Activated B cell treated with CpG ODN at 0.5 μM for 24 hours (primary cell): ENCODE data around the gene NELFCD. TPM values are rescaled to one million over a fixed set of nuclear protein-coding genes. Genes with fewer than 3 reads are reported as not detected.
"Not testable (repeated sequence)": the region's sequence is repeated elsewhere in the genome, so short reads cannot be mapped to it uniquely, and the experiment has no call there.

Source experiments
- ATAC-seq: fragments of 200-7000 bp; cut with Tn5 transposase; one replicate; pipeline ENCODE4 v1.10.0; 2021; ENCODE audit warnings: low read depth, mild to moderate bottlenecking, moderate library complexity
- CTCF ChIA-PET: fragments of 350-600 bp; sonication (Branson Sonifier 250); formaldehyde crosslinking; loops from one replicate; lab custom pipeline; 2021; ENCODE audit warnings: antibody characterized with exemption; lab: Charles Lee
- POLR2A ChIA-PET: fragments of 350-600 bp; sonication (Branson Sonifier 250); formaldehyde crosslinking; loops from one replicate; lab custom pipeline; 2021; ENCODE audit warnings: antibody characterized with exemption; lab: Charles Lee
- DNase-seq: peaks from one replicate; pipeline ENCODE4 v3.0.0; 2022
- H3K27ac Mint-ChIP-seq: one replicate; pipeline ENCODE4 v1.8.0; 2020; ENCODE audit warnings: mixed read lengths
- H3K27me3 Mint-ChIP-seq: one replicate; pipeline ENCODE4 v1.8.0; 2021; ENCODE audit warnings: mixed read lengths
- H3K36me3 Mint-ChIP-seq: one replicate; pipeline ENCODE4 v1.8.0; 2021; ENCODE audit warnings: low read depth, mixed read lengths
- H3K4me1 Mint-ChIP-seq: one replicate; pipeline ENCODE4 v1.8.0; 2021; ENCODE audit warnings: mixed read lengths
- H3K4me3 Mint-ChIP-seq: one replicate; pipeline ENCODE4 v1.8.0; 2020; ENCODE audit warnings: mild to moderate bottlenecking, mixed read lengths
- H3K9me3 Mint-ChIP-seq: one replicate; pipeline ENCODE4 v1.8.0; 2020; ENCODE audit warnings: mixed read lengths
- CTCF ChIP-seq: fragments of 200-600 bp; IDR thresholded peaks from one replicate; pipeline ENCODE4 v1.8.0; 2022; ENCODE audit warnings: antibody characterized with exemption, mild to moderate bottlenecking
- intact Hi-C: fragments of 100-400 bp; cut with micrococcal nuclease; formaldehyde crosslinking; loops from one replicate; pipeline ENCODE4 v1.15.1; 2024
- total RNA-seq: library from RNA; stranded (reverse); gene quantifications from 2 replicates; pipeline ENCODE4 v1.2.3, GENCODE V29; 2022

The NELFCD gene
- total RNA-seq, 1 donor from 2014 or later = 107 TPM

- CTCF ChIA-PET = no interaction called here
- peak overlapping the region; percentile 95 for H3K4me3 Mint-ChIP-seq
- peak overlapping the region; percentile 61 for H3K27ac Mint-ChIP-seq
- H3K27me3 Mint-ChIP-seq = no peaks in the 10 kb centered on the region
- ATAC-seq (no peak), DNase-seq (no peak)
- no peak for TF ChIP-seq CTCF
- intact Hi-C loops = no loop called here
- H3K4me1 Mint-ChIP-seq = peaks cover 52% of the 10 kb centered on the region
- no peaks in the 10 kb centered on the region for H3K9me3 Mint-ChIP-seq
- POLR2A ChIA-PET = interaction anchor here (3.8 to 6.2 kb wide), 2 partner anchors 8 to 36 kb away, joined by 20 to 64 read pairs; partner anchors contain the start of gene ATP5F1E
- peaks cover 46% of the 10 kb centered on the region for H3K36me3 Mint-ChIP-seq
Measured at GRCh38 chr20:59040667-59041066, 59.6 kb downstream of the NELFCD start.

- Mint-ChIP-seq H3K36me3 (peaks cover 37% of the 10 kb centered on the region), H3K4me1 (peaks cover 52% of the 10 kb centered on the region), H3K27ac (peak overlapping the region; percentile 61), H3K4me3 (peak overlapping the region; percentile 95)
- POLR2A ChIA-PET = interaction anchor here (2.3 to 6.2 kb wide), 5 partner anchors 9 to 152 kb away, joined by 7 to 64 read pairs (median 15); partner anchors contain the start of gene ATP5F1E
- ATAC-seq, H3K9me3 Mint-ChIP-seq, H3K27me3 Mint-ChIP-seq, DNase-seq, intact Hi-C loops: not testable (repeated sequence)
- CTCF ChIA-PET = interaction anchor here (0.9 kb wide), 1 partner anchor 13 kb away, joined by 4 read pairs; no protein-coding TSS in a partner anchor
Measured at GRCh38 chr20:59041487-59041886, 60.4 kb downstream of the NELFCD start.

- TF ChIP-seq CTCF = no peak
- POLR2A ChIA-PET = interaction anchor here (0.5 to 6.2 kb wide), 8 partner anchors 9 to 391 kb away, joined by 3 to 64 read pairs (median 10); partner anchors contain the start of genes ATP5F1E and STX16
- intact Hi-C loops = loop anchor here (1.0 kb wide), 5 partner anchors 10 to 152 kb away; partner anchors contain the start of genes ATP5F1E and NELFCD
- Mint-ChIP-seq H3K9me3 (no peaks in the 10 kb centered on the region), H3K27ac (peak within 1 kb of the TSS; percentile 91), H3K36me3 (peaks cover 30% of the 10 kb centered on the region), H3K4me1 (peaks cover 52% of the 10 kb centered on the region), H3K27me3 (no peaks in the 10 kb centered on the region), H3K4me3 (peak within 1 kb of the TSS; percentile 95)
- ATAC-seq (peak; percentile 19), DNase-seq (no peak)
- CTCF ChIA-PET = interaction anchor here (0.9 to 1.5 kb wide), 2 partner anchors 13 to 179 kb away, joined by 4 read pairs; no protein-coding TSS in a partner anchor
Measured at GRCh38 chr20:59042151-59042795, 61.2 kb downstream of the NELFCD start, which contains the start of gene PRELID3B. PRELID3B (minus strand) TSS chr20:59042786; CDS start chr20:59042730, 56 bp downstream.

GRCh38 chr20:59042796-59043631 lies 62.0 kb downstream of the NELFCD start:
- peak overlapping the region; percentile 91 for H3K27ac Mint-ChIP-seq
- peak; percentile 97 for ATAC-seq
- ChIA-PET POLR2A (interaction anchor here (0.5 to 6.2 kb wide), 10 partner anchors 10 to 392 kb away, joined by 3 to 64 read pairs (median 7); partner anchors contain the start of genes ATP5F1E and STX16), CTCF (interaction anchor here (1.1 to 1.5 kb wide), 2 partner anchors 45 to 179 kb away, joined by 4 read pairs; no protein-coding TSS in a partner anchor)
- H3K4me1 Mint-ChIP-seq = peaks cover 52% of the 10 kb centered on the region
- H3K36me3 Mint-ChIP-seq = peaks cover 22% of the 10 kb centered on the region
- peak overlapping the region; percentile 95 for H3K4me3 Mint-ChIP-seq
- H3K9me3 Mint-ChIP-seq = no peaks in the 10 kb centered on the region
- DNase-seq = peak; percentile 97
- no peak for TF ChIP-seq CTCF
- intact Hi-C loops = loop anchor here (1.0 kb wide), 5 partner anchors 11 to 153 kb away; partner anchors contain the start of genes ATP5F1E and NELFCD
- no peaks in the 10 kb centered on the region for H3K27me3 Mint-ChIP-seq

- Mint-ChIP-seq H3K36me3 (peaks cover 18% of the 10 kb centered on the region), H3K9me3 (no peaks in the 10 kb centered on the region), H3K4me3 (peak overlapping the region; percentile 82), H3K27ac (peak overlapping the region; percentile 78), H3K4me1 (peaks cover 52% of the 10 kb centered on the region), H3K27me3 (no peaks in the 10 kb centered on the region)
- no peak for ATAC-seq
- no peak for TF ChIP-seq CTCF
- intact Hi-C loops = no loop called here
- ChIA-PET CTCF (interaction anchor here (1.1 to 1.5 kb wide), 2 partner anchors 45 to 178 kb away, joined by 4 read pairs; no protein-coding TSS in a partner anchor), POLR2A (interaction anchor here (0.9 to 6.2 kb wide), 8 partner anchors 11 to 393 kb away, joined by 3 to 64 read pairs (median 10); partner anchors contain the start of genes ATP5F1E and STX16)
- DNase-seq = no peak
Measured at GRCh38 chr20:59043698-59044097, 62.6 kb downstream of the NELFCD start.
